22Rv1 (cell line): ENCODE measurements around the gene SDHAF2.

ENCODE experiments used
- ZFX ChIP-seq: fragments of 450-650 bp; IDR thresholded peaks from 2 replicates; pipeline ENCODE4 v1.6.1; 2017; ENCODE audit warnings: antibody characterized with exemption, borderline replicate concordance
- TF ChIP-seq, protein P1 (sequence below): fragments of 450-650 bp; IDR thresholded peaks from 2 replicates; pipeline ENCODE4 v1.5.1; 2017; ENCODE audit warnings: mild to moderate bottlenecking

DNA sequence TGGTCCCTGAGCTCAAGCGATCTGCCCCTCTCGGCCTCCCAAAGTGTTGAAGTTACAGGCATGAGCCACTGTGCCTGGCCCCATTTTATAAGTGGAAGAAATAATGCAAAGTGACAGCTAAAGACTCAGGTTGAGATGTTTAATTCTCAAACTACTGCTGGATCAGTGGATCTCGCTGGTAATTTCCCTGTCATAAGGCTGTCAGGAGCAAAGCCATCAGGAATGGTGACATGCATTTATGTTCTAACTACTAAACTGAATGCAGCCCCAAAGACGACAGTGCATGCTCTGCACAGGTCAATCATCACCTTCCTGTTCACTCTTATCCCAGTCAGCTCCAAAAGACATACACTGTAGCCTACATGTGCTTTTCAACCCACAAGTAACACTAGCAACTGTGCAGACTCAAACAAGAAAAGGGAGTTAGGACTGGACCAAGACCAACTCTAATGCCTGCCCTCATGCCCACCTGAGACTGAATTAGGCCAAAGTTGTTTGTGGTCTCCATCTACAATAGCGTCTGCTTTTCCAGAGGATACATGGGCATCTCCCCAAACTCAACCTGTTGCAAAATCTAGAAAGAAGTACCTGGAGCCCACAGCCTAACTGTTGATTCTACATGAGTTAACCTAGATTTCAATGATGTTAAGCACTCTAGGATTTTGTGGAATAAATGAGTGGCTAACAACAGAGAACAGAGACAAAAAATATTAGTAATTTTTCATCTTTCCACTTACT, 22.8 kb upstream of the SDHAF2 start:
- TF ChIP-seq, protein P1, sequence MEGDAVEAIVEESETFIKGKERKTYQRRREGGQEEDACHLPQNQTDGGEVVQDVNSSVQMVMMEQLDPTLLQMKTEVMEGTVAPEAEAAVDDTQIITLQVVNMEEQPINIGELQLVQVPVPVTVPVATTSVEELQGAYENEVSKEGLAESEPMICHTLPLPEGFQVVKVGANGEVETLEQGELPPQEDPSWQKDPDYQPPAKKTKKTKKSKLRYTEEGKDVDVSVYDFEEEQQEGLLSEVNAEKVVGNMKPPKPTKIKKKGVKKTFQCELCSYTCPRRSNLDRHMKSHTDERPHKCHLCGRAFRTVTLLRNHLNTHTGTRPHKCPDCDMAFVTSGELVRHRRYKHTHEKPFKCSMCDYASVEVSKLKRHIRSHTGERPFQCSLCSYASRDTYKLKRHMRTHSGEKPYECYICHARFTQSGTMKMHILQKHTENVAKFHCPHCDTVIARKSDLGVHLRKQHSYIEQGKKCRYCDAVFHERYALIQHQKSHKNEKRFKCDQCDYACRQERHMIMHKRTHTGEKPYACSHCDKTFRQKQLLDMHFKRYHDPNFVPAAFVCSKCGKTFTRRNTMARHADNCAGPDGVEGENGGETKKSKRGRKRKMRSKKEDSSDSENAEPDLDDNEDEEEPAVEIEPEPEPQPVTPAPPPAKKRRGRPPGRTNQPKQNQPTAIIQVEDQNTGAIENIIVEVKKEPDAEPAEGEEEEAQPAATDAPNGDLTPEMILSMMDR = no peak
- no peak for TF ChIP-seq ZFX
